ENCODE measurements around the gene SORCS3. TPM values are rescaled to one million over a fixed set of nuclear protein-coding genes. Genes with fewer than 3 reads are reported as not detected.

SORCS3 gene
- total RNA-seq, 1 experiment from 2014 or later: not detected

GRCh38 chr10:104928734-104929133 lies 287.6 kb downstream of the SORCS3 start:
- Histone ChIP-seq H3K9me2 (replicated peaks; ENCODE audit: low read length) (no peaks in the 10 kb centered on the region), H3K36me3 (ENCODE audit: low read depth, low read length) (no peaks in the 10 kb centered on the region), H3F3A (ENCODE audit: low read length, unreplicated experiment) (no peaks in the 10 kb centered on the region), H3K79me2 (ENCODE audit: low read length) (no peaks in the 10 kb centered on the region), H3K4me1 (ENCODE audit: insufficient read depth, low read length) (no peaks in the 10 kb centered on the region), H3K27me3 (ENCODE audit: low read length) (no peaks in the 10 kb centered on the region), H2AFZ (ENCODE audit: low read length) (no peak overlapping the region), H3K27ac (ENCODE audit: low read length) (no peak overlapping the region), H3K9me3 (ENCODE audit: low read length) (no peaks in the 10 kb centered on the region), H3K9ac (ENCODE audit: low read length) (no peak overlapping the region), H4K20me1 (ENCODE audit: low read length) (no peaks in the 10 kb centered on the region), H3K4me3 (ENCODE audit: low read length) (no peak overlapping the region), H3K4me2 (ENCODE audit: low read length) (no peak overlapping the region)
- no peak for DNase-seq
- TF ChIP-seq EZH2phosphoT487 (IDR thresholded peaks at IDR 0.05; ENCODE audit: borderline replicate concordance, low read length): no peak
- TF ChIP-seq EZH2 (IDR thresholded peaks at IDR 0.05; ENCODE audit: low read length, unreplicated experiment): no peak
- no peak for TF ChIP-seq CTCF (conservative IDR thresholded peaks at IDR 0.05; ENCODE audit: low read depth, low read length)
- POLR2A ChIA-PET (ENCODE audit: unreplicated experiment): no interaction called here
- intact Hi-C loops (cut with micrococcal nuclease): loop anchor here (5.0 kb wide), 1 partner anchor 521 kb away; no protein-coding TSS in a partner anchor
- no TSS peak for BruUV-seq (replicated peaks)
- CTCF ChIA-PET: no interaction called here
- ATAC-seq: no peak

- Histone ChIP-seq H3F3A (ENCODE audit: low read length, unreplicated experiment) (no peaks in the 10 kb centered on the region), H3K9me3 (ENCODE audit: low read length) (no peaks in the 10 kb centered on the region), H4K20me1 (ENCODE audit: low read length) (no peaks in the 10 kb centered on the region), H3K9ac (ENCODE audit: low read length) (no peak overlapping the region), H3K27ac (ENCODE audit: low read length) (no peak overlapping the region), H3K4me3 (ENCODE audit: low read length) (no peak overlapping the region), H2AFZ (ENCODE audit: low read length) (no peak overlapping the region), H3K27me3 (ENCODE audit: low read length) (no peaks in the 10 kb centered on the region), H3K9me2 (replicated peaks; ENCODE audit: low read length) (no peaks in the 10 kb centered on the region), H3K79me2 (ENCODE audit: low read length) (no peaks in the 10 kb centered on the region), H3K4me2 (ENCODE audit: low read length) (no peak overlapping the region), H3K36me3 (ENCODE audit: low read depth, low read length) (no peaks in the 10 kb centered on the region), H3K4me1 (ENCODE audit: insufficient read depth, low read length) (no peaks in the 10 kb centered on the region)
- TF ChIP-seq EZH2 (IDR thresholded peaks at IDR 0.05; ENCODE audit: low read length, unreplicated experiment) (no peak), CTCF (conservative IDR thresholded peaks at IDR 0.05; ENCODE audit: low read depth, low read length) (no peak), EZH2phosphoT487 (IDR thresholded peaks at IDR 0.05; ENCODE audit: borderline replicate concordance, low read length) (no peak)
- BruUV-seq (replicated peaks): no TSS peak
- ATAC-seq (no peak), DNase-seq (no peak)
- ChIA-PET CTCF (no interaction called here), POLR2A (ENCODE audit: unreplicated experiment) (no interaction called here)
- intact Hi-C loops (cut with micrococcal nuclease): no loop called here
Observed at GRCh38 chr10:104931612-104932134, 290.6 kb downstream of the SORCS3 start.

GRCh38 chr10:104935656-104936055 lies 294.6 kb downstream of the SORCS3 start:
- H2AFZ ChIP-seq (ENCODE audit: low read length): no peak overlapping the region
- H4K20me1 ChIP-seq (ENCODE audit: low read length): no peaks in the 10 kb centered on the region

More at GRCh38 chr10:104935656-104936055, 294.6 kb downstream of the SORCS3 start:
- ChIA-PET CTCF (no interaction called here), POLR2A (ENCODE audit: unreplicated experiment) (no interaction called here)
- Histone ChIP-seq H3K9me3 (ENCODE audit: low read length) (no peaks in the 10 kb centered on the region), H3K79me2 (ENCODE audit: low read length) (no peaks in the 10 kb centered on the region), H3K36me3 (ENCODE audit: low read depth, low read length) (no peaks in the 10 kb centered on the region), H3K4me2 (ENCODE audit: low read length) (no peak overlapping the region), H3K9ac (ENCODE audit: low read length) (no peak overlapping the region), H3K27me3 (ENCODE audit: low read length) (no peaks in the 10 kb centered on the region), H3K9me2 (replicated peaks; ENCODE audit: low read length) (no peaks in the 10 kb centered on the region), H3K27ac (ENCODE audit: low read length) (no peak overlapping the region), H3K4me3 (ENCODE audit: low read length) (no peak overlapping the region), H3F3A (ENCODE audit: low read length, unreplicated experiment) (no peaks in the 10 kb centered on the region), H3K4me1 (ENCODE audit: insufficient read depth, low read length) (no peaks in the 10 kb centered on the region)
- ATAC-seq (no peak), DNase-seq (no peak)
- no TSS peak for BruUV-seq (replicated peaks)
- intact Hi-C loops (cut with micrococcal nuclease): no loop called here
- TF ChIP-seq CTCF (conservative IDR thresholded peaks at IDR 0.05; ENCODE audit: low read depth, low read length) (no peak), EZH2 (IDR thresholded peaks at IDR 0.05; ENCODE audit: low read length, unreplicated experiment) (no peak), EZH2phosphoT487 (IDR thresholded peaks at IDR 0.05; ENCODE audit: borderline replicate concordance, low read length) (no peak)

All from PC-3 (cell line).